ENCODE measurements around the gene LAMC2. TPM values are rescaled to one million over a fixed set of nuclear protein-coding genes. Genes with fewer than 3 reads are reported as not detected.
"Not testable (repeated sequence)": the region's sequence is repeated elsewhere in the genome, so short reads cannot be mapped to it uniquely, and the experiment has no call there.

Gene LAMC2
- total RNA-seq, 2 experiments from 2014 or later, result not detected

GRCh38 chr1:183251959-183252450, 65.9 kb downstream of the LAMC2 start:
- Mint-ChIP-seq H3K27ac (no peak overlapping the region), H3K4me1 (ENCODE audit: low read depth) (no peaks in the 10 kb centered on the region), H3K27me3 (ENCODE audit: low read depth) (peaks cover 6% of the 10 kb centered on the region), H3K4me3 (no peak overlapping the region), H3K9me3 (ENCODE audit: insufficient read depth) (no peaks in the 10 kb centered on the region), H3K36me3 (ENCODE audit: low read depth) (no peaks in the 10 kb centered on the region)
- ChIA-PET CTCF (no interaction called here), POLR2A (no interaction called here)
- no peak for ATAC-seq
- no peak for DNase-seq

- ATAC-seq (no peak), DNase-seq (no peak)
- H3K4me1 Mint-ChIP-seq (ENCODE audit: low read depth), result no peaks in the 10 kb centered on the region
- POLR2A ChIA-PET, result no interaction called here
- H3K4me3 Mint-ChIP-seq, result no peak overlapping the region
- CTCF ChIA-PET, result no interaction called here
- no peaks in the 10 kb centered on the region for H3K36me3 Mint-ChIP-seq (ENCODE audit: low read depth)
- no peaks in the 10 kb centered on the region for H3K9me3 Mint-ChIP-seq (ENCODE audit: insufficient read depth)
- H3K27ac Mint-ChIP-seq, result no peak overlapping the region
- H3K27me3 Mint-ChIP-seq (ENCODE audit: low read depth), result peaks cover 6% of the 10 kb centered on the region
Observed at GRCh38 chr1:183255073-183255472, 69.0 kb downstream of the LAMC2 start.

DNA sequence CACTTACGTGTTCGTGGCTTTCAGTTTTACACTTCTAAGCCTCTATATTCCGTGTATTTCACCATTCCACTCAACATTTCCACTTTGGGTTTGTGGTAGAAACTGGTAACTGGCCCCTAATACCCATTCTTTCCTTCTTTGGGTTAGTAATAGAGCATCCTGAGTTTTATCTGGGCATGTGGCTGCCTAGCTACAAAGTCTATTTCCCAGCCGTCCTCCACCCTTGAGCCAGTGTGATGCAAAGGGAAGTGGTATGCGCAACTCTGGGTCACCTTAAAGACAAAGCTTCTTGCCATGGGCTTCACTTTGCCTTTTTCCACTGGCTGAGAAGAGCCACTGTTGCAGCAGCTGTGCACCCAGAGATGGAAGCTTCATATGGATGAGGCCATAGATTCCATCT, 73.9 kb downstream of the LAMC2 start:
- Mint-ChIP-seq H3K36me3 (ENCODE audit: low read depth) (no peaks in the 10 kb centered on the region), H3K27ac (no peak overlapping the region), H3K9me3 (ENCODE audit: insufficient read depth) (no peaks in the 10 kb centered on the region), H3K4me1 (ENCODE audit: low read depth) (no peaks in the 10 kb centered on the region), H3K4me3 (no peak overlapping the region), H3K27me3 (ENCODE audit: low read depth) (peaks cover 7% of the 10 kb centered on the region)
- DNase-seq, result no peak
- POLR2A ChIA-PET, result no interaction called here
- CTCF ChIA-PET, result interaction anchor here (0.9 kb wide), 1 partner anchor 33 kb away, joined by 3 read pairs; no protein-coding TSS in a partner anchor
- ATAC-seq, result no peak

- CTCF ChIA-PET, result interaction anchor here (1.1 to 1.5 kb wide), 2 partner anchors 17 to 35 kb away, joined by 3 to 5 read pairs; no protein-coding TSS in a partner anchor
- H3K27me3 Mint-ChIP-seq (ENCODE audit: low read depth), result peaks cover 13% of the 10 kb centered on the region
Observed at GRCh38 chr1:183262628-183263200, 76.7 kb downstream of the LAMC2 start.

GRCh38 chr1:183263886-183264602, 78.0 kb downstream of the LAMC2 start:
- Mint-ChIP-seq H3K4me1 (ENCODE audit: low read depth) (no peaks in the 10 kb centered on the region), H3K9me3 (ENCODE audit: insufficient read depth) (no peaks in the 10 kb centered on the region), H3K4me3 (no peak overlapping the region), H3K27ac (no peak overlapping the region), H3K27me3 (ENCODE audit: low read depth) (peaks cover 13% of the 10 kb centered on the region), H3K36me3 (ENCODE audit: low read depth) (no peaks in the 10 kb centered on the region)
- ChIA-PET POLR2A (no interaction called here), CTCF (interaction anchor here (1.1 kb wide), 1 partner anchor 16 kb away, joined by 3 read pairs; no protein-coding TSS in a partner anchor)
- ATAC-seq, result no peak
- DNase-seq, result no peak

More at GRCh38 chr1:183262628-183263200, 76.7 kb downstream of the LAMC2 start:
- Mint-ChIP-seq H3K36me3 (ENCODE audit: low read depth) (no peaks in the 10 kb centered on the region), H3K4me1 (ENCODE audit: low read depth) (no peaks in the 10 kb centered on the region), H3K4me3 (no peak overlapping the region), H3K9me3 (ENCODE audit: insufficient read depth) (no peaks in the 10 kb centered on the region), H3K27ac (no peak overlapping the region)
- POLR2A ChIA-PET, result no interaction called here
- DNase-seq (no peak), ATAC-seq (no peak)

GRCh38 chr1:183267646-183268431, 81.8 kb downstream of the LAMC2 start:
- ATAC-seq (no peak), DNase-seq (no peak)
- POLR2A ChIA-PET, result no interaction called here
- H3K27ac Mint-ChIP-seq, result no peak overlapping the region
- H3K4me3 Mint-ChIP-seq, result no peak overlapping the region
- peaks cover 13% of the 10 kb centered on the region for H3K27me3 Mint-ChIP-seq (ENCODE audit: low read depth)
- no peaks in the 10 kb centered on the region for H3K9me3 Mint-ChIP-seq (ENCODE audit: insufficient read depth)
- no peaks in the 10 kb centered on the region for H3K4me1 Mint-ChIP-seq (ENCODE audit: low read depth)
- CTCF ChIA-PET, result no interaction called here
- no peaks in the 10 kb centered on the region for H3K36me3 Mint-ChIP-seq (ENCODE audit: low read depth)

DNA sequence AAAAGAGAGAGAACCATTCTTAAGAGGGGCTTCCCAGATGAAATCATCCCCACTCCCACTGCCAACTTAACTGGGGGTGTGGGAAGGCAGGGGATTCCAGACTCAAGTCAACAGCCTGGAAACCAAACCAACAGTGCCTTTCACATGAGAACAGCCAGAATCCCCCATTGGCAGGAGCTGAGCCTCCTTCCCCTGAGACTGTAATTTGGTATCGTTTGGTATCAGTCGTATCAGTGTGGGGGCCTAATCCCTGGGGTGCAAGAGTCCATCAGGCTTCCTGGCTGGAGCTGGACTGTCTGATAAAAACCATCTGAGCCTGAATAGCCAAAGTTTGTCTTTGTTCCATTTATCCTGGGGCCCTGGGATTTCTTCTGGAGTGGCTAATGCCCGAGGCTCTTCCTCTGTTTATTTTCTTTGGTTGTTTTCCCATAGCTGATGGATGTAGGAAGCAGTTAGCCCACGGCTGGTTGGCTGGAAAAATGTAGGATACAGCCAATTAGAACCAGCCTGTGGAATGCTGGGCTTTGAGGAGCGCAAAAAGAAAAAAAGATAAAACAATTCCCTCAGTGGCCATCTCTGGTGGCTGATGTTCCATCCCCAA, 84.6 kb downstream of the LAMC2 start:
- Mint-ChIP-seq H3K4me1 (ENCODE audit: low read depth) (no peaks in the 10 kb centered on the region), H3K27ac (no peak overlapping the region), H3K36me3 (ENCODE audit: low read depth) (no peaks in the 10 kb centered on the region), H3K4me3 (no peak overlapping the region), H3K9me3 (ENCODE audit: insufficient read depth) (no peaks in the 10 kb centered on the region), H3K27me3 (ENCODE audit: low read depth) (peaks cover 10% of the 10 kb centered on the region)
- no peak for ATAC-seq
- no peak for DNase-seq
- ChIA-PET POLR2A (no interaction called here), CTCF (no interaction called here)

DNA sequence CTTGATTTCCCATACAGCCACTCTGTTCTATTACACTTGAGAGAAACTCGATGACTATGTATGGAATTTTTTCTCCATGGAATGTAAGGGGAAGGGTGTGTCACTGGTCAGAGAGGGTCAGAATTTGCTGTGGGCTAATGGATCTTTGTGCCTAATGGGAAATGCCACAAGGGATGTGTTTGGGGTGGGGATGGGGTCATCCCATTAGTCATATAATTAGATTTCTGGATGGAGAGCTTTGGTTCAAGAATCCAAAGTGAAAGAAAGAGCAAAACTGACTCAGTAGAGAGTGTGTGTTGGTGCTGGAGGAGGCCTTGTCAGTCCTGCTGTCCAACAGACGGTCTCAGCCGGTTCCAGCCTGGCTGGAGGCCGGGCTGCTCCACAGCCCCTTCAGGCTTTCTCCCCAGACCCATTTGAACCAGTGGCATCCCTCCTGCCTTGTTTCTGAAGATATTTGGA, 86.4 kb downstream of the LAMC2 start:
- H3K36me3 Mint-ChIP-seq (ENCODE audit: low read depth), result no peaks in the 10 kb centered on the region
- DNase-seq, result no peak
- POLR2A ChIA-PET, result no interaction called here
- H3K9me3 Mint-ChIP-seq (ENCODE audit: insufficient read depth), result no peaks in the 10 kb centered on the region
- ATAC-seq, result no peak
- H3K4me3 Mint-ChIP-seq, result no peak overlapping the region
- H3K27ac Mint-ChIP-seq, result no peak overlapping the region
- CTCF ChIA-PET, result interaction anchor here (1.0 kb wide), 1 partner anchor 9 kb away, joined by 3 read pairs; no protein-coding TSS in a partner anchor
- H3K4me1 Mint-ChIP-seq (ENCODE audit: low read depth), result no peaks in the 10 kb centered on the region
- H3K27me3 Mint-ChIP-seq (ENCODE audit: low read depth), result peaks cover 3% of the 10 kb centered on the region

- POLR2A ChIA-PET, result no interaction called here
Observed at GRCh38 chr1:183273300-183273699, 87.2 kb downstream of the LAMC2 start.

DNA sequence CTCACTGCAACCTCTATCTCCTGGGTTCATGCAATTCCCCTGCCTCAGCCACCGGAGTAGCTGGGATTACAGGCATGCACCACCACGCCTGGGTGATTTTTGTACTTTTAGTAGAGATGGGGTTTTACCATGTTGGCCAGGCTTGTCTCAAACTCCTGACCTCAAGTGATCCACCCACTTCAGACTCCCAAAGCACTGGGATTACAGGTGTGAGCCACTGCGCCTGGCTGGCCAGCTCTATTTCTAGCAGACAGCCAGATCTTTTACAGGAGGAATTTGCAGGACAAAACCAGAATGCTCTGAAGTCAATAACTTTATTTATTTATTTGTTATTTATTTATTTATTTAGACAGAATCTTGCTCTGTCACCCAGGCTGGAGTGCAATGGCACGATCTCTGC, 87.9 kb downstream of the LAMC2 start:
- H3K27me3 Mint-ChIP-seq (ENCODE audit: low read depth); ATAC-seq; CTCF ChIA-PET; H3K36me3 Mint-ChIP-seq (ENCODE audit: low read depth); DNase-seq; H3K4me1 Mint-ChIP-seq (ENCODE audit: low read depth); H3K9me3 Mint-ChIP-seq (ENCODE audit: insufficient read depth); POLR2A ChIA-PET; H3K4me3 Mint-ChIP-seq; H3K27ac Mint-ChIP-seq: not testable (repeated sequence)

More at GRCh38 chr1:183273300-183273699, 87.2 kb downstream of the LAMC2 start:
- Mint-ChIP-seq H3K27me3 (ENCODE audit: low read depth) (no peaks in the 10 kb centered on the region), H3K4me1 (ENCODE audit: low read depth) (no peaks in the 10 kb centered on the region), H3K4me3 (no peak overlapping the region), H3K27ac (no peak overlapping the region), H3K36me3 (ENCODE audit: low read depth) (no peaks in the 10 kb centered on the region), H3K9me3 (ENCODE audit: insufficient read depth) (no peaks in the 10 kb centered on the region)
- DNase-seq, result no peak
- no peak for ATAC-seq
- CTCF ChIA-PET, result interaction anchor here (1.0 kb wide), 1 partner anchor 8 kb away, joined by 3 read pairs; no protein-coding TSS in a partner anchor

DNA sequence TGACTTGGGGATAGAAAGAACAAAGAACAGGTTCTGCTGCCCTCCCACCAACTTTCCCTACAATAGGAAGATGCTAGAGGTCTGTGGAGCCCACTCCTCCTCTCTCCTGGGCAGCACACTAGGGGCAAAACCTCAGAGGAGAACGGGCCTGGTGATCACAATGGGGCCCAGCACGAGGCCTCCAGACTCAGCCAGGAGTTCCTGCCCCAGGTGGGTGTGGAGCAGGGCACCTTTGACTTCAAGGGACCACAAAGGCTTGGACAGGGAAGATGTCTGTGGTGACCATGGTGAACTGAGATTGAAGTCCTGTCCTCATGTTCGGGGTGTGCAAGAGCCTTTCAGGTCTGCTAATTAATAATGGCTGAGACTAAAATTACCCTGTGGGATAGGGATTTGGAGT, 88.8 kb downstream of the LAMC2 start:
- H3K27me3 Mint-ChIP-seq (ENCODE audit: low read depth), result no peaks in the 10 kb centered on the region
- no peak for DNase-seq
- no peaks in the 10 kb centered on the region for H3K36me3 Mint-ChIP-seq (ENCODE audit: low read depth)
- ChIA-PET POLR2A (no interaction called here), CTCF (no interaction called here)
- no peaks in the 10 kb centered on the region for H3K9me3 Mint-ChIP-seq (ENCODE audit: insufficient read depth)
- peaks cover 3% of the 10 kb centered on the region for H3K4me1 Mint-ChIP-seq (ENCODE audit: low read depth)
- ATAC-seq, result no peak
- H3K27ac Mint-ChIP-seq, result no peak overlapping the region
- H3K4me3 Mint-ChIP-seq, result no peak overlapping the region
